HTERT RPE-1 (cell line): ENCODE data around the gene NUP54.

ENCODE experiments used
- in situ Hi-C: fragments of 300-500 bp; cut with MboI; formaldehyde crosslinking; loops from 4 replicates; pipeline ENCODE4 v1.14.3; 2020; ENCODE audit warnings: low sequenced_read_pairs

NUP54 gene

DNA sequence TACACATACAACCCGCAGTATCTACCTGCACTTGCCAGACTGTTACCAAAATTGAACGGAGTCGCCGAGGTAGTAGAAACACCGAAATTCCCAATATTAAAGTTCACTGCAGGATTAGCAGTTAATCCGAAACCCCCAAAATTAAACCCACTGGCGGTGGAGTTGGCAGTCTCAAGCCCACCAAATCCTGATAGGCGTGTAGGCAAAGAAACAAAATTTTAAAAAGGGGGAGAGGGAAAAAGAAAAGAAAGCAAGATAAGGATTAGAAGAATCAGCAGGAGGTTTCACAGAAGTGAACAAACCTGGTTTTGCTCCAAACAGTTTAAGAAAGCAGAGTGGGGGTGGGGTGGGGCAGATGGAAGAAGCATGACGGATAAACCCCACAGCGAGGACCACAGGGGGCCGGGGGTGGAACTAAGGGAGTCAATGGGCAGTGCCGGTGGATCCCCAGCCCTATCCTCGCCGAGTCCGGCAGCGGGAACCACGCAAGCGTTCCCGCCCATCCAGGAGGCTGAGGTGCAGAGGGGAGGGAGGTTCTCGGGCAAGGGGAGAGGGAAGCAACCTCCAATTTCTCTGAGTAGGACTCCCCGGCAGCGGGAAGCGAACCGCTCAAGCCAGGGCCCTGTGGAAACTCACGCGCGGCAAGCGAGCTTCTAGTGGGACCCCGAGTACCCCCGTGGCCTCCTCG is 599 bp downstream of the NUP54 start:
- in situ Hi-C loops = no loop called here

DNA sequence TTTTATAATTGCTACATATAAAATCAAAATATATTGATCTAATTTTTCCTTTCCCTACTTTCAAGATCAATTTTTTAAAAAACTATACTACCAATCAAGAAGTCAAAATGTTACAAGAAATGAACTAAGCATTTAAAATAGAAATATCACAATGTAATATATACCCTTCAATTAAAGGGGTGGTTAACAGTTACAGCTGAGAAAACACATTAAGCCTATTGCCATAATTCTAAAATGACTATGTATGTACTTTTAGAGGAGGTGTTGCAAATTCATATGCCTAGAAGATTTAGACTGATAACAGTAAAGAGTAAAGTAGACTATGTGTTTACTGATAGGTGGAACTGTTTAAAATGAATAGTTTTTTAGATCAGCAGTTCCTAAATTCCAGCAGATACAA is 3.7 kb downstream of the NUP54 start:
- in situ Hi-C loops = no loop called here

DNA sequence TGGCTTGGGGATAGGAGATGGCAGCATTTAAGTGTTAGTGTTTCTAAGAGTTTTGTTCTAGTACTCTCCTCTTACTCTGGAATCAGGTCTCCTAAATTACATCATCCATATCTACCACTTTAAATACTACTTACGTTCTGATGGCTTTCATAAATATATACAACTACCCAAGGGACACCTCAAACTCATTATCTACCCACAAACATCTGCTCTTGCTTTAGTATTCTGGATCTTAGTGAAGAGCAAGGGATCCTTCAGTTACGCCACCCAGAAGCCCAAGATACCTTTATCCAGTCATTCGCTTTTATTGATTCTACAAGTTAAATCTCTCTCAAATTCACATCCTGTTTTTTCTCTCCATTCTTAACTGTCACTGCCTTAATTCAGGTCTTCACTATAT is 7.0 kb downstream of the NUP54 start:
- in situ Hi-C loops = no loop called here

DNA sequence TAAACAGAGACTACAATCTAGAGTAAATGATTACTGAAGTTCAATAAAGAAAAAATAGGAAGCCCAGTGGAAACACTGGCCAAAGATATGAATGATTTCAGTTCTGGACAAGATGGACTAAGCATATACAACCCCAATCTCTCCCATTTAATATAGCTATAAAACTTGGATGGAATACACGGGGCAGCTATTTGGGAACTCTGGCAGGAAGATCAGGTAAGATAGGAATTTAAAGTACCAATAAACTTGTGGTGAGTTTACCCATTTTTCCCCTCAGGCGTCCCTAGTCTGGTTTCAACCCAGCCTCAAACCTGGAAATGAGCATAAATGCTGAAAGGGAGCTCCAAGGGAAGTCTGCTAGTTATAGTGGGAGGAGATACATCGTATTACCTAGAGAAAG is 20.4 kb downstream of the NUP54 start:
- in situ Hi-C loops = no loop called here

DNA sequence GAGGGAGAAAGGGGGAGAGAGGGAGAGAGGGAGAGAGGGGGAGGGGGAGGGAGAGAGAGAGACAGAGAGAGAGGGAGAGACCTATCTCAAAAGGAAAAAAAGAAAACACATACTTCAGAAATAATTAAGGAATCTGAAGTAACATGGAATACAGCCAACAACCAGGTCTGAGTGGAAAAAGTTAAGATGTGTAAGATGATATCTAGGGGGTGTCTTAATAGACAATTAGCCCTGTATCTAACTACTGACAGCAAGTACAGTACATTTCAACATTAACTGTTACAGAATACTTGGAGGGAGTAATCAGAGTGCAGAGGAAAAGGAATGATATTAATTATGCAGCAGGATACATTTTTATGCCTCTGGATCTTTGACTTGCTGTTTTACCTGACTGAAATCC is 22.4 kb downstream of the NUP54 start:
- in situ Hi-C loops = no loop called here

DNA sequence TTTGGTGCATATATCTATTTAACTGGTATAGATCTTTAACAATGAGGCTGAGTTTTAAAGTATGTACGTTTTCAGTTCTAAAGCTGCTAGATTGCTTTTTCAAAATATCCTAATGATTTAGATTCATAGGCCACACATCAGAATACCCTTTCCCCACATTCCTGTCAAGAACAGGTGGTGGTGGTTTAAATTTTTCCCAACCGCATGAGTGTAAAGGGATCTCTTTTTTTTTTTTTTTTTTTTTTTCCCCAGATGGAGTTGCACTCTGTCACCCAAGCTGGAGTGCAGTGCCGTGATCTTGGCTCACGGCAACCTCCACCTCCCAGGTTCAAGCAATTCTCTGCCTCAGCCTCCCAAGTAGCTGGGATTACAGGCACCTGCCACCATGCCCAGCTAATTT is 28.0 kb downstream of the NUP54 start:
- in situ Hi-C loops = no loop called here

DNA sequence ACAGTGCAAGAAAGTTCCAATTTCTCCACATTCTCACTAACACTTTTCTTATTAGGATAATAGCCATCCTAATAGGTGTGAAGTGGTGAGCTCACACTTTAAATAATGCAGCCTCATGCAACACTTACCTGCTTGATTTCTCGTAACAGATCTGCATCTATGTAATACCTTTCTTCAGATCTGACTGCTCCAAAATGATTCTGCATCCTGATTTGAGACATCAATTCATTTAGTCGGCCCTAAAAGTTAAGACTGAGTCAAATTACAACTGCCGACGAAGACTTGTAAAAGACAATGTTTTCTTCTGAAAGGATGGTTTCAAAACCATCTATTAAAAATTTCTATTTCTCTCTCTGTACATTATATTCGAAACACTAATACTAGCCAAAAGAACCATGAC is 30.7 kb downstream of the NUP54 start:
- in situ Hi-C loops = no loop called here

DNA sequence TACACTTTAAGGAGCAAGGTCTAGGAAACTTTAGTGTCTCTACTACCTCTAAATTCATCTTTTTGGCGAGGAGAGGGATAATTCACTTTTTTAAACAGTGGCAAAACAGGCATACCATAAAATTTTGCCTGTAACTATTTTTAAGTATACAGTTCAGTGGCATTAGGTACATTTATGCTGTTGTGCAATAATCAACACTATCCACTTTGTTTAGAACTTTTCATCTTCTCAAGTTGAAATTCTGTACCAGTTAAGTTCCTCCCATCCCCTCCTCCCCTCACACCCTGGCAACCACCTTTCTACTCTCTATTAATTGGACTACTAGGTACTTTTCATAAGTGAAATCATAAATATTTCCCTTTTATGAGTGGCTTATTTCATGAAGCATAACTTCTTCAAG is 31.4 kb downstream of the NUP54 start:
- in situ Hi-C loops = no loop called here

DNA sequence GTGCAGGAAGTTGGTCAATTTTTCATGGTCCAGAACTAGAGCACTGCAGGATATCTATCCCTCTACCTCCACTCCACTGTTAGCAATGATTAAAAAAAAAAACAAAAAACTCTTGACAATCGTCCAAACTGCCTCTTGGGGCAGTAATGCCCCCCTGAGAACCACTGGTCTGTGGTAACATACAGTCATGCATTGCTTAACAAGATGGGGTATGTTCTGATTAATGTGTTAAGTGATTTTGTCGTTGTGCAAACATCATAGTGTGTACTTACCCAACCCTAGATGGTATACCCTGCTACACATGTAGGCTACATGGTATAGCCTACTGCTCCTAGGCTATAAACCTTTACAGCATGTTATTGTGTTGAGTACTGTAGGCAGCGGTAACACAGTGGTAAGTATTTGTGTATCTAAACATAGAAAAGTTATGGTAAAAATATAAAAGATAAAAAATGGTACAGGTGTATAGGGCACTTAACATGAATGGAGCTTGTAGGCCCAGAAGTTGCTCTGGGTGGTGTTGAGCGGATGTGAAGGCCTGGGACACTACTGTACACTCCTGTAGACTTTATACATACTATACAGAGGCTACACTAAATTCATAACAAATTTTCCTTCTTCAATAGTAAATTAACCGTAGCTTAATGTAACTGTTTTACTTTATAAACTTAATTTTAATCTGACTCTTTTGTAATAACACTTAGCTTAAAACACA is 39.6 kb downstream of the NUP54 start:
- in situ Hi-C loops = no loop called here

DNA sequence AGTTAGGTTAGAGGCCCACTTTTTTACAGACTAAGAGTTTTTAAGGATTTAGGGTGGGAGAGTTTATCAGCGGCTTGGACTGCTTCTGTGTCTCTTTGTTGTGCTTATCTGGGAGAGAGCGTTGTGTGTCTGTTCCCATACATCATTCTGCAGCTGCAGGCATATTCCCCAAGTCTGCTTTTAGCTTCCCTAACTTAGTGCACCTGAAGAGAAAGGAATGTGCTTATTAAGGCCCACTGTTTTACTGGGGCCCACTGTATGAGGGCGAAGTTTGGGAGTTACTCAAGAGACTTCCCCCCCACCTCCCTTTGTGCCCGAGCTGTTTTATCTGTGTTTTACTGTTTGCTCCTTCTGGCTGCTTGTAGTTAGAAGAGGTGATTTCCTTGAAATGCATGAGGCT is 41.8 kb downstream of the NUP54 start:
- in situ Hi-C loops = no loop called here

DNA sequence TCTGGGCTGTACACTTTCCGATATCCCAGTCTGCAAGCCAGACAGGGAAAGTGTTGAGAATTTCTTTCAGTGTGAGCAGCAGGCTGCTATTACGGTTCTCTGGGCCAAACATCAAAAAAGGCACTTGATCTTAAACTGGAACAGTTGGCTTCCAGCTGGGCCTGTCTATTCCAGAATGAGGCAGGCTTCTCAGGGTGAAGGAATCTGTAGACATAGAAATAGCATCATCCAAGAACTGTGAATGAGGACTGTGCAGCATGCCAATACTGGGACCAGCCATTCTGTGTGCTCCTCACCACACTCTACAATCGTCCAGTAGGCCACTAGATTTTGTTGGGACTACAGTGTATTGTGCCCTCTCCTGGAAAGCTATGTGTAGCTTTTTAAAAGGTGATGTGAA is 42.5 kb downstream of the NUP54 start:
- in situ Hi-C loops = no loop called here

DNA sequence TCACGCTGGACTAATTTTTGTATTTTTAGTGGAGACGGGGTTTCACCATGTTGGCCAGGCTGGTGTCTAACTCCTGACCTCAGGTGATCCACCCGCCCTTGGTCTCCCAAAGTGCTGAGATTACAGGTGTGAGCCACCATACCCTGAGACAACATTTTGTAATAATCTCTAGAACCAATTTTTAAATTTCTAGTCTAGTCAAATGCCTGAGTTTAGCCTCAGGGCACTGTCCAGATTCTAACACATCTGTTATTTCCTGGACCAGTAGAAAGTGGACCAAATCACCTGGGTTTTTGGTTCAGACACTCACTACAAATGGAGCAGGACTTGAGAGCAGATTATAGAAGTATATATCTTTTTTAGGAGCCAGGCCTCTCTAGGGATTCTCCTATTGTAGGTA is 52.1 kb downstream of the NUP54 start:
- in situ Hi-C loops = no loop called here

DNA sequence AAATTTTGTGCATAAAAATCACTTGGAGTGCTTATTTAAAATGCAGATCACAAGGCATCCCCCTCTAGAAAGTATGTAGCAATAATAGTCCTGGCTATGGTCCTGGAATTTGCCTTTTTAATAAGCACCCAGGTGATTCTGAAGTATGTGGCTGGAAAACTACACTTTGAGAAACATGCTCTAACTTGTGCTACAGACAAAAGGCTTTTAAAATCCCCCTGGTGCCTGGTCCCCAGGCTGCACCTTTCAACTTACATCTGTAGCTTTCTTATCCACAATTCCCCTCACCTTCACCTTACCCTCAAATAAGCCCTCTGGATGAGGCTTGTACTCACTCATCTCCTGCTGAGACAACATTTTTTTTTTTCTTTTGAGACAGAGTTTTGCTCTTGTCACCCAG is 52.6 kb downstream of the NUP54 start:
- in situ Hi-C loops = no loop called here

DNA sequence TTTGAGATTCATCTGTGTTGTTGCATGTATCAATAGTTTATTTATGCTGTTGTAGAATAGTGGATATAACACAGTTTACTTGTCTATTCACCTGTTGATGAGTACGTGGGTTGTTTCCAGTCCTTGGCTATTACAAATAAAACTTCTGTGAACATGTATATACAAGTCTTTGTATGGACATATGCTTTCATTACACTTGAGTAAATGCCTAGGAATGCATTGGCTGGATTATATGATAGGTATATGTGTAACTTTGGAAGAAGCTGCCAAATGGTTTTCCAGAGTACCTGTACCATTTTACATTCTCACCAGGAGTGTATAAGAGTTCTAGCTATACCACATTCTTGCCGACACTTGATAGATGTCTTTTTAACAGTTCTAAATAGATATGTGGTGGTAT is 57.1 kb downstream of the NUP54 start:
- in situ Hi-C loops = no loop called here

DNA sequence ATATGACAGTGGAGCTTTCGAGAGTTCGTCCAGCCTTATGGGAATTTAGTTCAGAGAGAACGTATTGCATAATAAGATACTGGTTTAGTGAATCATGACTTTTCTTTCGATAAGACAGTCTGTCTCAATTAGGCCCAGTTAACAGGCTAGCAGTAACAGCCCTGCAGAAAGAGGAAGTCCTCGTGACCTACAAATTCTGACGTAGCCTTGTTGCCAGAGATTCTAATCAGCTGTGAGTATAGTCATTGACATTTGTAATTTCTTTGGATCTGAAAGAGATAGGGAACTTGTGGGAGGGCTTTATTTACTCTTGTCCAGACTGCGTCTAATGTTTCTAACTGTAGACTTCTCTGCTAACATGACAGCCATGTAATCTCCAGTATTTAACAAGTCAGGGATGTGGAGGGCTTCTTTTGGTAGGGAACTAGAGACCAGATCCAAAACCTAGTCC is 57.9 kb downstream of the NUP54 start:
- in situ Hi-C loops = no loop called here

DNA sequence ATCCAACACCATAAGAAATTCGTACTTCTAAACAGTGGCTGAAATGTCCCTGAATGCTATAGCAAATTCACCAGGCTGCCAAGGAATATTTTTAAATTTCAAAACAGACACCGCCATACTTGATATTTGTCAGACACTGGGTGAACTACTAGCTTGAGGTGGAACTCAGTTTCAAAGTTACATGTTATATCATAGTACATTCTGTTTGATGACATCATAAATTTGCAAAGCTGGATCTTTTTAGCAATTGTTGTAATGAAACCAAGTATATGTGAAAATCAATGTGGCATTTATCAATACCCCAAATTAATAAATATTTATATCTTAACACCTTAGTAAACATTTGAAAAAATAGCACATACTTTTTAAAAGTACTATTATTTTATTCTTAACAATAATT is 59.5 kb downstream of the NUP54 start:
- in situ Hi-C loops = no loop called here

DNA sequence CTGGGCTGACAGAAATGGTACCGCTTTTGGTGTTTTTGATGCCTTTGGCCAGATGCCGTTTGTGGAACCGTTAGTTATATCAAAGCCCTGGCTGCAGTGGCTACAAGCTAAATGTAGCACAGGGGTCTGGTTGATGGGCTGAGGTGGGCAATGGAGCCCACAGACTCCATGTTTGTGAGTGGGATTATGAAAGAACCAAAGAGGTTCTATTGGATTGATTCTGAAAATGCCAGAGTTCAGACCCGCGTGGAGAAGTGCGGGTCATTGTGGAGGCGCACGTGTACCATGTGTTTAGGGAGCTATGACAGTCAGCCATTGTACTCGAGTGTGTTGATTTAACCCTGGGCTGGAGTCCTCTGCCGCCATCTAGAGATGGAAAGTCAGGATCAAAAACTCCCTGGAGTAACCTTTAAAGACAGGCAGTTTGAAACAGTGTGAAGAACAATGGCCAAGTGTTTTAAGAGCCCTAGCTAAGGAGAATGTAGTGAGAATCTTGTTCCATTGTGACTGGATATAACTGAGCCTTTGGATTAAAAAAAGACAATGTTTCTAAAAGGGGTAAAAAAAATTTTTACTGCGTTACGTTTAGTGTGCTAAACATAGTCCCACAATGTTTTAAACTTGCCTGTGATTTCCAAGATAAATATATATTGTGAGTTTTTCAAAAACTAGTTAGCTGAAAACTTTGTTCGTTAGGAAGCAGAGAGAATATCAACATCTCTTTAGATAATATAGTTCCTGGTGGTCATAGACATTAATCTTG is 61.0 kb downstream of the NUP54 start:
- in situ Hi-C loops = no loop called here

DNA sequence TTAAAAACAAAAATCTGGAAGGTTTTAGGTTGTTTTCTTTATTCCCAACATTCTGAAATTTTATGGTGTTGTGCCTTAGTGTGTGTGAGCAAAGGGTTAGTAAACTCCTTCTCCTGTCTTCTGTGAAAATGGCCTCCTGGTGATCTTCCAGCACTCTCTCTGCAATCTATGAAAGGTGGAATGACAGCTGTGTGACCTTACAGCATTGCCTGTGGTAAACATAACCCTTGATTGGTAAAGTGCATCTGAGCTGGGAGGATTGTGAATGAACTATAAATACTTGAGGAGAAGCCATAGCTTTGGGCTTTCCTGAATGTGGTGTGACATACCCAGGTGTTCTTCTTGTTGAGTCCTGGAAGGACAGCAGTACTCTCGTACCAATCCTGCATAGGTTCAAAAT is 63.7 kb downstream of the NUP54 start:
- in situ Hi-C loops = no loop called here

DNA sequence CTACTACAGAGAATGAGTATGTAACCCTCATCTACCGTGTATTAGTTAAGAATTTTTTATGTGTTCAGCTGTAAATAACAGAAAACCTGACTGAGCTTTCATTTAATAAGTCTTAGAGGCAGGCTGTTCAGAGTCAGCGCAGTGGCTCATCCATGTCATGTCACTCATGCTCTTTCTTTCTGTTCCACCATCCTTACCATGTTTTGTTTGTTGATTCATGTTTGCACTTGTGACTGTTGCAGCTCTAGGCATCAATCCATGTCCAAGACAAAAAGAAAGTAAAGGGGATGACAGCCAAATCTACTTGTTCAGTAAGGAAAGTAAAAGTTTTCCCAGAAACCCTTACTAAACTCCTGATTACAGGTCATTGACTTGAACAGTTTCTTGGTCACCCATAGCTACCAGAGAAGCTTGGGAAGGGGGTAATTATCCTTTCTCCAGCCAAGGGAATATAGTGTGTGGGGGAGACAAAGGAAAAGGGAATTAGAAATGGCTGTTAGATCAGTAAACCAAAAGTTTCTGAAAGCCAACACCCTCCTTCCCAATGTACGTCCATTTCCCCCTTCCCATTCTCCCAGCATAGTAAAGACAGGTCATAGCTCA is 64.7 kb downstream of the NUP54 start:
- in situ Hi-C loops = no loop called here

DNA sequence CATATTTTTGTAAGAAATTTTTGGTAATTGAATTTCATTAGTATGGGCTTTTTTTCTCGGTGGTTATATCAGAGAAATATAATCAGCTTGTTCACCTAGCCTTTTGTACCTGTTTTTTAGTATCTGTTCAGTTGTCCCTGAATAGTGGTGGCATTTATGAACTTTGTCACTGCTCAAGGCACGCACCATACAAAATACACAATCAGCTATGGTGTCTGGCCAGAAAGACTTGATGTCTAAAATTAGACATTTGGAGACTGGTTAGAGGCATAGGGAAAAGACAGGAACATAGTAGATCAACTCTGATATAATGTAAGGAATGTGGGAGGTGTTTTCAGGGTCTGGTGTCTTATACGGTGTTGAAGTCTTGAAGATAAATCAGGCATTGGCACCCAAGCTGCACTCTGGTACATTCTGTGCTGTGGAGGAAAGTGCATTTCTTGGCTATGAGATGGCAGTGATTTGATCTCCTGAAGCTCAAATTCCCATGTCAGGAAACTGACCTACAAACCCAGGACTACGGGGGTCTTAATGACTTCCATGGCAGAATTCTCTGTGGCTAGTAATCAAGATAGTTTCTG is 70.1 kb downstream of the NUP54 start:
- in situ Hi-C loops = no loop called here

DNA sequence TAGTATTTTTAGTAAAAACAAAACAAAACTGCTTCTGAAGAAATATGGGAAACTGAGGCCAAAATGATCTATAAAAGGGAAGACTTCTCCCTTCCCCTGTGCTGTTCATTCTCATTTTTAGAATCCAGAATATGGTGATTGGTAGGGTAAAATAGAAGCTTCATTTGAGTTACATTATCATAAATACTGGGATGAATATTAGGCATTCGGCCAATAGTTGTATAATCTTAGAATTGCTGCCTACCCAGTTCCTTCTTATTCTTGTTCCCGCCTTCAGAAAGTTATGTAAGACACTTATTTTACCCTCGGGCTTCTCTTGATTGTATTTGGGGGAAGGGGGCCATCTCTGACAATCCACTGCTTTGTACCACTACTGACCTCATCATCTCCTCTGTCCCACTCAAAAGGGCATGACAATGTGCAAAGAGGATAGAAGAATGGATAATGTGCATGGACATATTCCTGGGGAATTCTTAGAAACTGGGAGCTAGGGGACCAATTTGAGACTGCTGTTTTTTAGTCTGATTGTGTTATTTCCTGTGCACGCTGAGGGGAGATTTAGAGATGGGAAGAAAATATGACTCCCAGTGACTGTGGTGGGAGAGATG is 73.1 kb downstream of the NUP54 start:
- in situ Hi-C loops = no loop called here
